CD14-positive monocyte (primary cell): ENCODE results near the gene FITM2. TPM values are rescaled to one million over a fixed set of nuclear protein-coding genes. Genes with fewer than 3 reads are reported as not detected.
"Not testable (repeated sequence)": the region's sequence is repeated elsewhere in the genome, so short reads cannot be mapped to it uniquely, and the experiment has no call there.

Experiments used
- DNase-seq, 3 donors: peaks; one replicate each; pipeline ENCODE4 v3.0.0-alpha.2; 2011 to 2022
- H2AFZ ChIP-seq: 2 replicates; pipeline ENCODE4 v1.6.0; 2012; ENCODE audit warnings: mild to moderate bottlenecking, low read depth, low read length, inconsistent platforms; ENCODE audit not compliant: insufficient read depth, poor library complexity, severe bottlenecking
- H3K27ac ChIP-seq, 2 donors: 1 replicate in 1 of 2; 2 replicates in 1 of 2; pipeline ENCODE4 v1.5.1; 2012 to 2013; ENCODE audit warnings: low read length in 2 of 2, control low read depth in 1 of 2, inconsistent platforms in 1 of 2, low read depth in 1 of 2, mild to moderate bottlenecking in 1 of 2
- H3K27me3 ChIP-seq, 2 donors: one replicate each; pipeline versions ENCODE4 v1.6.0 to v1.6.1; 2011 to 2013; ENCODE audit warnings: low read length in 2 of 2; ENCODE audit not compliant: control insufficient read depth in 2 of 2, insufficient read depth in 2 of 2
- H3K36me3 ChIP-seq, 2 donors: replicated peaks in 1 of 2; 1 replicate in 1 of 2; 2 replicates in 1 of 2; pipeline versions ENCODE4 v1.5.1 to v1.6.1; 2012 to 2013; ENCODE audit warnings: low read length in 2 of 2, control low read depth in 1 of 2, inconsistent platforms in 1 of 2, mild to moderate bottlenecking in 1 of 2; ENCODE audit not compliant: insufficient read depth in 2 of 2, control insufficient read depth in 1 of 2
- H3K4me1 ChIP-seq, 2 donors: 1 replicate in 1 of 2; 2 replicates in 1 of 2; pipeline versions ENCODE4 v1.5.1 to v1.6.1; 2012 to 2013; ENCODE audit warnings: low read length in 2 of 2, control low read depth in 1 of 2, inconsistent platforms in 1 of 2, mild to moderate bottlenecking in 1 of 2, moderate library complexity in 1 of 2; ENCODE audit not compliant: insufficient read depth in 2 of 2, control insufficient read depth in 1 of 2
- H3K4me2 ChIP-seq: replicated peaks from 2 replicates; pipeline ENCODE3; 2012; ENCODE audit warnings: low read length, moderate library complexity, mild to moderate bottlenecking; ENCODE audit not compliant: poor library complexity, severe bottlenecking; ENCODE audit errors: extremely low read depth
- H3K4me3 ChIP-seq, 3 experiments: fragments of 200-600 bp in 1 of 3; sonication (generic) in 1 of 3; replicated peaks in 1 of 3; 1 replicate in 2 of 3; 2 replicates in 1 of 3; pipeline ENCODE4 v1.5.1; 2011 to 2013; ENCODE audit warnings: low read length in 3 of 3, mild to moderate bottlenecking in 3 of 3, control low read depth in 2 of 3, low read depth in 2 of 3, inconsistent platforms in 1 of 3, moderate library complexity in 1 of 3
- H3K79me2 ChIP-seq: 2 replicates; pipeline ENCODE4 v1.6.0; 2012; ENCODE audit warnings: mild to moderate bottlenecking, control low read depth, inconsistent platforms, low read length, moderate library complexity; ENCODE audit not compliant: insufficient read depth
- H3K9ac ChIP-seq: 2 replicates; pipeline ENCODE4 v1.6.0; 2017; ENCODE audit warnings: low read length, mild to moderate bottlenecking; ENCODE audit not compliant: insufficient read depth, poor library complexity, severe bottlenecking
- H3K9me3 ChIP-seq, 2 donors: replicated peaks in 1 of 2; 1 replicate in 1 of 2; 2 replicates in 1 of 2; pipeline versions ENCODE4 v1.5.1 to v1.6.1; 2012 to 2013; ENCODE audit warnings: low read length in 2 of 2, control low read depth in 1 of 2; ENCODE audit not compliant: control insufficient read depth in 1 of 2, insufficient read depth in 1 of 2
- H4K20me1 ChIP-seq: 2 replicates; pipeline ENCODE4 v1.6.0; 2012; ENCODE audit warnings: mild to moderate bottlenecking, low read length, control low read depth, moderate library complexity; ENCODE audit not compliant: insufficient read depth
- H3K27ac Mint-ChIP-seq, 7 donors: one replicate each; pipeline ENCODE4 v1.8.0; 2020; ENCODE audit warnings: mild to moderate bottlenecking in 7 of 7, mixed read lengths in 7 of 7, moderate library complexity in 6 of 7, inconsistent platforms in 2 of 7
- H3K27me3 Mint-ChIP-seq, 3 donors: one replicate each; pipeline ENCODE4 v1.8.0; 2021 to 2022; ENCODE audit warnings: low read depth in 3 of 3, mild to moderate bottlenecking in 3 of 3, mixed read lengths in 3 of 3, moderate library complexity in 3 of 3, inconsistent platforms in 1 of 3
- H3K36me3 Mint-ChIP-seq, 2 donors: one replicate each; pipeline ENCODE4 v1.8.0; 2020; ENCODE audit warnings: mixed read lengths in 2 of 2, inconsistent platforms in 1 of 2, mild to moderate bottlenecking in 1 of 2
- H3K4me1 Mint-ChIP-seq: one replicate; pipeline ENCODE4 v1.8.0; 2020; ENCODE audit warnings: mild to moderate bottlenecking, mixed read lengths
- H3K4me3 Mint-ChIP-seq, 2 donors: one replicate each; pipeline ENCODE4 v1.8.0; 2020; ENCODE audit warnings: mild to moderate bottlenecking in 2 of 2, mixed read lengths in 2 of 2, moderate library complexity in 1 of 2
- H3K9me3 Mint-ChIP-seq, 7 donors: one replicate each; pipeline ENCODE4 v1.8.0; 2020 to 2022; ENCODE audit warnings: mixed read lengths in 7 of 7, mild to moderate bottlenecking in 6 of 7, moderate library complexity in 6 of 7, inconsistent platforms in 2 of 7
- WGBS: methylation state at CpG from one replicate; pipeline ENCODE4 v1.1.5; 2013; ENCODE audit warnings: missing lambda C conversion rate; ENCODE audit not compliant: insufficient coverage; 5-methylcytosine and 5-hydroxymethylcytosine counted together
- intact Hi-C, 2 donors: fragments of 100-400 bp; cut with micrococcal nuclease; formaldehyde crosslinking; loops; one replicate each; pipeline versions ENCODE4 v1.15.0 to v1.15.1; 2023
- polyA plus RNA-seq, 3 donors: library from polyadenylated mRNA; depleted of rRNA in 1 of 3; unstranded in 2 of 3; stranded (reverse) in 1 of 3; fragments of 300-500 nt in 2 of 3; fragments of >200 nt in 1 of 3; fragmentation: Illumina TruSeq in 2 of 3; gene quantifications; 1 replicate in 2 of 3; 2 replicates in 1 of 3; pipeline ENCODE4 v1.2.3, GENCODE V29; 2012 to 2021
- TF ChIP-seq, protein P1 (sequence below): fragments of 200-600 bp; IDR thresholded peaks from one replicate; pipeline ENCODE4 v1.8.0; 2022; ENCODE audit warnings: antibody characterized with exemption, mild to moderate bottlenecking

Gene FITM2
- polyA plus RNA-seq, 3 donors, result 0.32 to 2.2 (median 0.69) TPM

DNA sequence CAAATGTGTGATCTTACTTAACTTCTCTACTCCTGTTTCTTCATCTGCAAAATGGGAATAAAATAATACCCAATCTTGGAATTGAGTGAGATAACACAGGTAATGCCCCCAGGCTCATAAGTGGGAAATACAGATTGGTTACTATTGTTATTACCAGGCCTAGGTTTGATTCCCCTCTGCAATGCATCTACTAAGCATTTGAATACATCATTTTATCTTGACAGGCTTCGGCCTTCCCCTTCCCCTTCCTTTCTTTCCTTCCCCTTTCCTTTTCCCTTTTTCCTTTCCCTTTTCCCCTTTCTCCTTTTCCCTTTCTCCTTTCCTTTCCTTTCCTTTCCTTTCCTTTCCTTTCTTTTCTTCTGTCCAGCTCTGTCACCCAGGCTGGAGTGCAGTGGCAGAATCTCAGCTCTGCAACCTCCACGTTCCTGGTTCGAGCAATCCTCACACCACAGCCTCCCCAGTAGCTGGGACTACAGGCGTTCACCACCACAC is 37.2 kb upstream of the FITM2 start:
- Histone ChIP-seq H2AFZ (no peak overlapping the region), H3K27me3 (no peaks in the 10 kb centered on the region), H3K36me3 (no peaks in the 10 kb centered on the region), H3K27ac (no peak overlapping the region), H3K9ac (no peak overlapping the region), H3K79me2 (no peaks in the 10 kb centered on the region), H3K4me3 (no peak overlapping the region), H3K4me2 (no peak overlapping the region), H4K20me1 (no peaks in the 10 kb centered on the region), H3K9me3 (no peaks in the 10 kb centered on the region), H3K4me1 (no peaks in the 10 kb centered on the region)
- TF ChIP-seq, protein P1, sequence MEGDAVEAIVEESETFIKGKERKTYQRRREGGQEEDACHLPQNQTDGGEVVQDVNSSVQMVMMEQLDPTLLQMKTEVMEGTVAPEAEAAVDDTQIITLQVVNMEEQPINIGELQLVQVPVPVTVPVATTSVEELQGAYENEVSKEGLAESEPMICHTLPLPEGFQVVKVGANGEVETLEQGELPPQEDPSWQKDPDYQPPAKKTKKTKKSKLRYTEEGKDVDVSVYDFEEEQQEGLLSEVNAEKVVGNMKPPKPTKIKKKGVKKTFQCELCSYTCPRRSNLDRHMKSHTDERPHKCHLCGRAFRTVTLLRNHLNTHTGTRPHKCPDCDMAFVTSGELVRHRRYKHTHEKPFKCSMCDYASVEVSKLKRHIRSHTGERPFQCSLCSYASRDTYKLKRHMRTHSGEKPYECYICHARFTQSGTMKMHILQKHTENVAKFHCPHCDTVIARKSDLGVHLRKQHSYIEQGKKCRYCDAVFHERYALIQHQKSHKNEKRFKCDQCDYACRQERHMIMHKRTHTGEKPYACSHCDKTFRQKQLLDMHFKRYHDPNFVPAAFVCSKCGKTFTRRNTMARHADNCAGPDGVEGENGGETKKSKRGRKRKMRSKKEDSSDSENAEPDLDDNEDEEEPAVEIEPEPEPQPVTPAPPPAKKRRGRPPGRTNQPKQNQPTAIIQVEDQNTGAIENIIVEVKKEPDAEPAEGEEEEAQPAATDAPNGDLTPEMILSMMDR, result no peak
- H3K27me3 Mint-ChIP-seq, result peaks cover 0 to 4% (median 2%) of the 10 kb centered on the region in 3 donors
- no peak overlapping the region for H3K27ac Mint-ChIP-seq
- H3K4me1 Mint-ChIP-seq, result no peaks in the 10 kb centered on the region
- intact Hi-C loops, result no loop called here
- no peaks in the 10 kb centered on the region for H3K9me3 Mint-ChIP-seq
- H3K36me3 Mint-ChIP-seq, result no peaks in the 10 kb centered on the region
- no peak overlapping the region for H3K4me3 Mint-ChIP-seq
- 89% methylated on average over 1 of the region's 4 CpGs for WGBS
- DNase-seq, result no peak

DNA sequence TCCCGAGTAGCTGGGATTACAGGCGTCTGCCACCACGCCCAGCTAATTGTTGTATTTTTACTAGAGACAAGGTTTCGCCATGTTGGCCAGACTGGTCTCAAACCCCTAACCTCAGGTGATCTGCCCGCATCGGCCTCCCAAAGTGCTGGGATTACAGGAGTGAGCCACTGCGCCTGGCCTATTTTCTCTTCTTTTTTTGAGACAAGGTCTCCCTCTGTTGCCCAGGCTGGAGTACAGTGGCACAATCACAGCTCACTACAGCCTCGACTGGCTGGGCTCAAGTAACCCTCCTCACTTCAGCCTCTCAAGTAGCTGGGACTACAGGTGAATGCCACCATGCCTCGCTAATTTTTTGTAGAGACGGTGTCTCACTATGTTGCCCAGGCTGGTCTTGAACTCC is 34.9 kb upstream of the FITM2 start:
- H3K4me1 ChIP-seq, H3K36me3 ChIP-seq, H3K9ac ChIP-seq, H3K4me1 Mint-ChIP-seq, H3K4me3 Mint-ChIP-seq, H3K9me3 Mint-ChIP-seq, DNase-seq, H3K27ac ChIP-seq, H3K4me3 ChIP-seq, H3K27me3 ChIP-seq, H3K27ac Mint-ChIP-seq, H3K36me3 Mint-ChIP-seq, H3K79me2 ChIP-seq, H3K4me2 ChIP-seq, H2AFZ ChIP-seq, H3K9me3 ChIP-seq, H4K20me1 ChIP-seq, intact Hi-C loops, H3K27me3 Mint-ChIP-seq: not testable (repeated sequence)
- 97% methylated on average over 6 of the region's 10 CpGs for WGBS
